ENCODE measurements around the gene DNAJC24. TPM values are rescaled to one million over a fixed set of nuclear protein-coding genes. Genes with fewer than 3 reads are reported as not detected.

The DNAJC24 gene
- total RNA-seq, 2 donors from 2014 or later: 23.9 to 28.6 TPM

DNA sequence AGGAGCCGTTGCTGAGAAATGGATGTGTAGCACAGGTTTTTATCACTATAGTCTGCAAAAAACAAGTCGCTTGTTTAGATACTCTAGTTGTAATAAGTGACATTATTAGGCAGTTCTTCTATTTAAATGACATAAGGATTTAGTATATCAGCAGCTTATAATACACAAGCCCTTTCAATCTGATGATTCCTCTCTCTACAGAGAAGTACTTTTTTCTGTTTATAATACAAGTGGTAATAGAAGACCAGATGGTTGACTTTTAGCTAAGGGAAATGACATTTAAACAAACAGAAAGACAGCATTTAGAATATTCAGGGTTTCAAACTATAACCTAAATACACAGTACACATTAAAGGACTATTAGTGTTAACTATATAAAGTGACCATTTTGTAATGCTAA is 79.4 kb downstream of the DNAJC24 start:
- H3K4me3 Mint-ChIP-seq: no peak overlapping the region

GRCh38 chr11:31450841-31451240 is 81.2 kb downstream of the DNAJC24 start:
- Histone ChIP-seq H3K36me3 (ENCODE audit: control insufficient read depth, insufficient read depth, low read length) (peaks cover 22% of the 10 kb centered on the region), H3K4me3 (ENCODE audit: low read length) (no peak overlapping the region), H3K27ac (ENCODE audit: low read depth, low read length) (no peak overlapping the region), H3K9ac (ENCODE audit: extremely low read depth, low read length, poor library complexity, severe bottlenecking) (no peak overlapping the region), H3K9me3 (ENCODE audit: control insufficient read depth, low read length) (no peaks in the 10 kb centered on the region), H3K4me1 (ENCODE audit: control insufficient read depth, insufficient read depth, low read length) (no peaks in the 10 kb centered on the region), H3K27me3 (ENCODE audit: control insufficient read depth, insufficient read depth, low read length, poor library complexity, severe bottlenecking) (no peaks in the 10 kb centered on the region)
- no peaks in the 10 kb centered on the region for H3K27me3 Mint-ChIP-seq (ENCODE audit: insufficient read depth)
- H3K36me3 Mint-ChIP-seq (ENCODE audit: low read depth): peaks cover 27% of the 10 kb centered on the region
- no peaks in the 10 kb centered on the region for H3K4me1 Mint-ChIP-seq
- no peak for TF ChIP-seq CTCF (conservative IDR thresholded peaks at IDR 0.05)
- 100% methylated on average over 1 of the region's 1 CpG for WGBS, 2 experiments (ENCODE audit: insufficient coverage in 1 of 2, insufficient read length in 1 of 2)
- no peak overlapping the region for H3K27ac Mint-ChIP-seq
- H3K4me3 Mint-ChIP-seq: no peak overlapping the region
- DNase-seq: no peak
- H3K9me3 Mint-ChIP-seq: no peaks in the 10 kb centered on the region

More for the DNA sequence above, 79.4 kb downstream of the DNAJC24 start:
- no peak for TF ChIP-seq CTCF (conservative IDR thresholded peaks at IDR 0.05)
- Mint-ChIP-seq H3K36me3 (ENCODE audit: low read depth) (peaks cover 21% of the 10 kb centered on the region), H3K9me3 (no peaks in the 10 kb centered on the region), H3K4me1 (peaks cover 1% of the 10 kb centered on the region), H3K27me3 (ENCODE audit: insufficient read depth) (no peaks in the 10 kb centered on the region), H3K27ac (no peak overlapping the region)
- no peak overlapping the region for H3K4me3 ChIP-seq (ENCODE audit: low read length)
- H3K27me3 ChIP-seq (ENCODE audit: control insufficient read depth, insufficient read depth, low read length, poor library complexity, severe bottlenecking): no peaks in the 10 kb centered on the region
- no peaks in the 10 kb centered on the region for H3K9me3 ChIP-seq (ENCODE audit: control insufficient read depth, low read length)
- no peak overlapping the region for H3K9ac ChIP-seq (ENCODE audit: extremely low read depth, low read length, poor library complexity, severe bottlenecking)
- DNase-seq: no peak
- H3K4me1 ChIP-seq (ENCODE audit: control insufficient read depth, insufficient read depth, low read length): no peaks in the 10 kb centered on the region
- H3K36me3 ChIP-seq (ENCODE audit: control insufficient read depth, insufficient read depth, low read length): peaks cover 19% of the 10 kb centered on the region
- 63 to 93% methylated on average over 1 to 2 of the region's 2 CpGs for WGBS, 2 experiments (ENCODE audit: insufficient coverage in 1 of 2, insufficient read length in 1 of 2)
- H3K27ac ChIP-seq (ENCODE audit: low read depth, low read length): no peak overlapping the region

DNA sequence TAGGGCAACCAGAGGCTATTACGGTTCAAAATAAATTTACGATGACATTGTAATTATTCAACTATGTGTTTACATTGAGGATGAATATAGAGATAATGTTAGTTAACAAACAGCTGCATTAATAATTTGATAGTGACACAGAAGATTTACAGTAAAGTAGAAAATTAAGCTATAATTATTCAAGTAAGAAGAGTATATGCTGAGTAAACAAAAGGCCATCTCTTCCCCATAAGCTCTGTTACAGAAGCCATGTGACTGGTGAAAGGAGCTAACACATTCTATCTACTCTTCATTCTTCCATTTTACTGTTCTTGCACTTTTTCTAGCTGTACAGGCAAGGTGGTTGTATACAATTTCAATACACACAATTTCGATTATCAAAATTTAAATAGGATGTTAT is 85.5 kb downstream of the DNAJC24 start:
- Histone ChIP-seq H3K36me3 (ENCODE audit: control insufficient read depth, insufficient read depth, low read length) (peaks cover 9% of the 10 kb centered on the region), H3K9me3 (ENCODE audit: control insufficient read depth, low read length) (no peaks in the 10 kb centered on the region), H3K9ac (ENCODE audit: extremely low read depth, low read length, poor library complexity, severe bottlenecking) (no peak overlapping the region), H3K4me1 (ENCODE audit: control insufficient read depth, insufficient read depth, low read length) (no peaks in the 10 kb centered on the region), H3K27ac (ENCODE audit: low read depth, low read length) (no peak overlapping the region), H3K4me3 (ENCODE audit: low read length) (no peak overlapping the region), H3K27me3 (ENCODE audit: control insufficient read depth, insufficient read depth, low read length, poor library complexity, severe bottlenecking) (no peaks in the 10 kb centered on the region)
- Mint-ChIP-seq H3K4me3 (no peak overlapping the region), H3K27me3 (ENCODE audit: insufficient read depth) (no peaks in the 10 kb centered on the region), H3K9me3 (no peaks in the 10 kb centered on the region), H3K4me1 (no peaks in the 10 kb centered on the region), H3K36me3 (ENCODE audit: low read depth) (peaks cover 21% of the 10 kb centered on the region), H3K27ac (no peak overlapping the region)
- DNase-seq: no peak
- 97% methylated on average over 3 of the region's 3 CpGs; no CpG with 5 or more reads in 1 of the 2 experiments for WGBS, 2 experiments (ENCODE audit: insufficient coverage in 1 of 2, insufficient read length in 1 of 2)
- no peak for TF ChIP-seq CTCF (conservative IDR thresholded peaks at IDR 0.05)

Measured in endodermal cell (in vitro differentiated cells).